ENCODE data around the gene FAM24B. TPM values are rescaled to one million over a fixed set of nuclear protein-coding genes. Genes with fewer than 3 reads are reported as not detected.

The FAM24B gene
- total RNA-seq, 1 experiment from 2014 or later, result 19.0 TPM

DNA sequence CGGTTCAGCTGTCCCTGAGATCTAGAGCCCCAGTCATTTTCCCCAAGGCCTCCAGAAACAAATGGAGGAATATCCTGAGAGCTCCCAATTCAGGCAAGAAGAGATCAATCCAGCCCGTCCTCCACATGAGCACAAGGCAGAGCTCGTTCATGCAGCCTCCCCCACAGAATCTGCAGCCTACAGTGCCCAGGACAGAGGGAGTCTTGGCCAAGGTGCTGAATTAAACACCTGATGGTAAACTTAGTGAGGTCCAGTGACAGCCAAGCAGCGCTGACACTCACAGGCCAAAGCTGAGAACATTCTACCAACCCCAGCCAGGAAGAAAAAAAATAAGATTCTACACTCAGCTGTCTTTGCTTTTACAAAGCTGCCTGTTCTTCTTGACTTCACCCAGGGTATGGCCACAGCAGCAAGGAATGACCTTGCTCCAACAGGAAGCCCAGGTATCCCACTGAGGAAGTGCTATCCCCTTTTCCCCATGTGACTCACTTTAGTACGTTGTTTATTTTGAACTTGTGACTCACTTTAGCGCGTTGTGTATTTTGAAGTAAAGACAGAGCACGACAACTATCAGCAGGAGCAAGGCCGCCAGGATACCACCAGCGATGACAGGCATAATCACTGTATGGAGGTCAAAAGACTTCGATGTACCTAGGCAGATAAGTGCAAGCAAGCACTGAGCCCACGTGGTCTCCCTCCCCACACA lies 29.3 kb downstream of the FAM24B start:
- no peak for DNase-seq
- ChIA-PET CTCF (no interaction called here), POLR2A (interaction anchor here (0.5 kb wide), 1 partner anchor 41 kb away, joined by 3 read pairs; no protein-coding TSS in a partner anchor)
- peaks cover 14% of the 10 kb centered on the region for H3K36me3 Mint-ChIP-seq (ENCODE audit: insufficient read depth, unreplicated experiment)
- H3K27ac Mint-ChIP-seq (ENCODE audit: unreplicated experiment), result no peak overlapping the region
- no peak overlapping the region for H3K4me3 ChIP-seq (ENCODE audit: low read depth, low read length)
- no TSS peak for BruUV-seq (replicated peaks)
- no peak for TF ChIP-seq CTCF (IDR thresholded peaks at IDR 0.05; ENCODE audit: insufficient read depth in 1 of 2, low read depth in 1 of 2, low read length in 1 of 2, severe bottlenecking in 1 of 2, unreplicated experiment in 1 of 2)
- no peaks in the 10 kb centered on the region for H3K27me3 ChIP-seq (replicated peaks; ENCODE audit: control insufficient read depth, insufficient read depth, low read length)
- H3K36me3 ChIP-seq (ENCODE audit: control insufficient read depth, insufficient read depth, low read length), result no peaks in the 10 kb centered on the region; the same call in 1 of the 2 replicates
- H3K4me3 Mint-ChIP-seq (ENCODE audit: unreplicated experiment), result no peak overlapping the region
- H3K4me1 ChIP-seq, result no peaks in the 10 kb centered on the region
- H3K9me3 ChIP-seq, result no peaks in the 10 kb centered on the region
- intact Hi-C loops (cut with micrococcal nuclease; ENCODE audit: unreplicated experiment), result no loop called here
- no peaks in the 10 kb centered on the region for H3K27me3 Mint-ChIP-seq (ENCODE audit: insufficient read depth, unreplicated experiment)
- H3K4me1 Mint-ChIP-seq (ENCODE audit: low read depth, unreplicated experiment), result peaks cover 17% of the 10 kb centered on the region
- H3K9me3 Mint-ChIP-seq (ENCODE audit: unreplicated experiment), result peaks cover 10% of the 10 kb centered on the region

DNA sequence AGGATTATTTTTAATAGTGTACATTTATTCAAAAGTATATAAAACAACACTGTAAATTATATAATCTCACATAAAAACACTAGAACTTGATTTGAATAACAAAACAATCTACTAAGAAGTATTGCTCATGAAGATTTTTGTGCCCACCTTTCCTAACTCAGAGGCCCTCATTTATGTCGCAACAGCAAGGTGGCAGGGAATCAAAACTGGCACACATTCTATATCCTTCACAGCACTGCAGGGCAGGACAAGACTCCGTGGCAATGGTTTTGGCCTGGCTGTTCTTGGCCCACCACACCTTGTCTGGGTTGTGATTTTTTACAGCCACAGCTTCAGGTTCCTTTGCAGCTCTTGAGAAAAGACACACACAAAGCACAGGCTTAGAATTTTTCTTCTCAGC lies 30.3 kb downstream of the FAM24B start:
- peaks cover 14% of the 10 kb centered on the region for H3K36me3 Mint-ChIP-seq (ENCODE audit: insufficient read depth, unreplicated experiment)
- DNase-seq, result no peak
- H3K4me3 Mint-ChIP-seq (ENCODE audit: unreplicated experiment), result no peak overlapping the region
- Histone ChIP-seq H3K4me3 (ENCODE audit: low read depth, low read length) (no peak overlapping the region), H3K9me3 (no peaks in the 10 kb centered on the region), H3K36me3 (ENCODE audit: control insufficient read depth, insufficient read depth, low read length) (no peaks in the 10 kb centered on the region; the same call in 1 of the 2 replicates), H3K4me1 (no peaks in the 10 kb centered on the region), H3K27me3 (replicated peaks; ENCODE audit: control insufficient read depth, insufficient read depth, low read length) (no peaks in the 10 kb centered on the region)
- peaks cover 10% of the 10 kb centered on the region for H3K9me3 Mint-ChIP-seq (ENCODE audit: unreplicated experiment)
- no TSS peak for BruUV-seq (replicated peaks)
- no peak for TF ChIP-seq CTCF (IDR thresholded peaks at IDR 0.05; ENCODE audit: insufficient read depth in 1 of 2, low read depth in 1 of 2, low read length in 1 of 2, severe bottlenecking in 1 of 2, unreplicated experiment in 1 of 2)
- H3K27ac Mint-ChIP-seq (ENCODE audit: unreplicated experiment), result no peak overlapping the region
- intact Hi-C loops (cut with micrococcal nuclease; ENCODE audit: unreplicated experiment), result no loop called here
- ChIA-PET CTCF (no interaction called here), POLR2A (no interaction called here)
- H3K27me3 Mint-ChIP-seq (ENCODE audit: insufficient read depth, unreplicated experiment), result no peaks in the 10 kb centered on the region
- H3K4me1 Mint-ChIP-seq (ENCODE audit: low read depth, unreplicated experiment), result peaks cover 17% of the 10 kb centered on the region

DNA sequence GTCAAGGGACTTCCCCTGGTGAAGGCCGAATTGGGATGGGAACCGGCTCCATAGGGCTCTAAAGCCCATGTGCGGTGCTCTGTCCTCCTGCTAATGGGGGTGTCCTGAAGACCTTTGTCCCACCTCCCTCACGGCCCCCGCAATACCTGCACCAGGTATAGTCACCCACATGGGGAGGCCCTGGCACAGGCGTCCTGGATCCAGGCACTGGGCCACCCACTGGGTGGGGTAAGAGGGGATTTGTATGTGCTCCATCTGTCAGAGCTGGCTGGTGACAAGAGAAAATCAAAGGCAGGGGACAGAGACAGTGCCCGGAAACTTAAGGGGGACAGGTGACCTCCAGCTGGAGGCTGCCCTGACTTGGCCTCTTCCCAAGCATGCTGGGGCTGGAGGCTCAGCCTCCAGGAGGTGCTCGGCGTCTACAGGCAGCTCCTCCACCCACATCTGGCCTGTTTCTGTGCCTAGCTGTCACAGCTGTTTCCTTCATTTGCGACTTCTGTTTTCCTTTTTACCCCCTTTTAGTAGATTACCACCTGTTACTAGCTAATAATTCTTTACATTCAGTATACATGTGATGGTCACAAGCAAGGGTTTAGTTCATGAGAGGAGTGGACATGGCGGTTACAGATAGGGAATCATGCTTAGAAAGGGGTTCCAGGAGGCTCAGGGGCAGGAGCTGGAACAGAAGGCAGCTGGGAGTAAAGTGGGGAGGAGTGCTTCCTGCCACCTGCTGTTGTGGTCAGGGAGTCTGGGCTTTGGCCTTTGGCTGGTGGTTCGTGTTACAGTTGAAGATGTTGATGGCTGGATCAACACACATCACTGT lies 31.4 kb downstream of the FAM24B start:
- CTCF ChIA-PET, result no interaction called here
- BruUV-seq (replicated peaks), result no TSS peak

More for the DNA sequence above, 31.4 kb downstream of the FAM24B start:
- H3K4me1 ChIP-seq, result no peaks in the 10 kb centered on the region
- no peaks in the 10 kb centered on the region for H3K36me3 ChIP-seq (ENCODE audit: control insufficient read depth, insufficient read depth, low read length)
- POLR2A ChIA-PET, result no interaction called here
- no peaks in the 10 kb centered on the region for H3K27me3 ChIP-seq (replicated peaks; ENCODE audit: control insufficient read depth, insufficient read depth, low read length)
- H3K27me3 Mint-ChIP-seq (ENCODE audit: insufficient read depth, unreplicated experiment), result no peaks in the 10 kb centered on the region
- no peak overlapping the region for H3K4me3 ChIP-seq (ENCODE audit: low read depth, low read length)
- H3K36me3 Mint-ChIP-seq (ENCODE audit: insufficient read depth, unreplicated experiment), result peaks cover 11% of the 10 kb centered on the region
- TF ChIP-seq CTCF (IDR thresholded peaks at IDR 0.05; ENCODE audit: insufficient read depth in 1 of 2, low read depth in 1 of 2, low read length in 1 of 2, severe bottlenecking in 1 of 2, unreplicated experiment in 1 of 2), result no peak
- DNase-seq, result no peak
- no peak overlapping the region for H3K27ac Mint-ChIP-seq (ENCODE audit: unreplicated experiment)
- intact Hi-C loops (cut with micrococcal nuclease; ENCODE audit: unreplicated experiment), result no loop called here
- peaks cover 10% of the 10 kb centered on the region for H3K9me3 Mint-ChIP-seq (ENCODE audit: unreplicated experiment)
- no peaks in the 10 kb centered on the region for H3K9me3 ChIP-seq
- H3K4me1 Mint-ChIP-seq (ENCODE audit: low read depth, unreplicated experiment), result peaks cover 12% of the 10 kb centered on the region
- no peak overlapping the region for H3K4me3 Mint-ChIP-seq (ENCODE audit: unreplicated experiment)

Measured in Caco-2 (cell line).